Ovary (tissue), 10 donors: Measurements from ENCODE around the gene DEDD. TPM values are rescaled to one million over a fixed set of nuclear protein-coding genes. Genes with fewer than 3 reads are reported as not detected.

Experiments
- DNase-seq, 5 donors: peaks; one replicate each; pipeline ENCODE4 v3.0.0-alpha.2; 2019 to 2020
- H3K27ac ChIP-seq, 2 donors: fragments of 200-600 bp; one replicate each; pipeline versions ENCODE4 v1.5.1 to v1.8.0; 2019 to 2022
- H3K27me3 ChIP-seq: fragments of 200-600 bp; one replicate; pipeline ENCODE4 v1.8.0; 2022
- H3K36me3 ChIP-seq: fragments of 200-600 bp; sonication (generic); one replicate; pipeline ENCODE4 v1.5.1; 2019
- H3K4me1 ChIP-seq: one replicate; pipeline ENCODE4 v1.8.1; 2013; ENCODE audit warnings: mild to moderate bottlenecking, moderate library complexity; ENCODE audit not compliant: insufficient read depth
- H3K4me3 ChIP-seq: fragments of 200-600 bp; sonication (generic); one replicate; pipeline ENCODE4 v1.5.1; 2017
- H3K9me3 ChIP-seq, 2 donors: fragments of 200-600 bp in 1 of 2; sonication (generic) in 1 of 2; one replicate each; pipeline versions ENCODE4 v1.5.1 to v1.8.1; 2013 to 2019; ENCODE audit warnings: mild to moderate bottlenecking in 1 of 2, moderate library complexity in 1 of 2
- EP300 ChIP-seq: sonication (generic); formaldehyde crosslinking; IDR thresholded peaks from one replicate; pipeline ENCODE4 v1.6.1; 2017; ENCODE audit warnings: antibody characterized with exemption
- POLR2A ChIP-seq: fragments of 450-650 bp; IDR thresholded peaks from one replicate; pipeline ENCODE4 v1.6.1; 2017; ENCODE audit warnings: antibody characterized with exemption, mild to moderate bottlenecking, moderate library complexity
- WGBS, 3 donors: extraction: QIAGEN DNeasy Blood & Tissue Kit in 1 of 3; methylation state at CpG; one replicate each; pipeline versions ENCODE4 v1.1.5 to v1.1.7; 2013 to 2017; 5-methylcytosine and 5-hydroxymethylcytosine counted together
- intact Hi-C, 4 donors: fragments of 100-400 bp; cut with DNase I; formaldehyde crosslinking; loops; one replicate each; pipeline versions ENCODE4 v1.11.0 to v1.15.1; 2022 to 2023
- long read RNA-seq, 3 donors: library from polyadenylated mRNA in 2 of 3; unstranded in 2 of 3; transcript quantifications; one replicate each; pipeline ENCODE4 v2.0.0 and lab custom pipeline, GENCODE V29; 2021 to 2026
- polyA plus RNA-seq, 2 donors: library from polyadenylated mRNA; stranded (reverse); fragments of 200-250 nt in 1 of 2; fragments of 350-450 nt in 1 of 2; fragmentation: Illumina TruSeq in 1 of 2; extraction: RNeasy Lipid Tissue Mini Kit (QIAGEN cat#74804) in 1 of 2; gene quantifications; one replicate each; pipeline ENCODE4 v1.2.3, GENCODE V29; 2013 to 2014
- total RNA-seq, 7 donors: library from RNA; depleted of rRNA in 2 of 7; stranded (reverse); fragments of >200 nt in 2 of 7; fragmentation: NEBNext Ultra II Directional in 3 of 7; extraction: Animal tissue kit (Norgen Biotek cat#: 25700) in 3 of 7; gene quantifications; one replicate each; pipeline versions ENCODE4 v1.1.0 to v1.2.4, GENCODE V29; 2016 to 2023
- TF ChIP-seq, protein P1 (sequence below), 3 donors: fragments of 450-650 bp in 2 of 3; fragments of 200-600 bp in 1 of 3; IDR thresholded peaks; one replicate each; pipeline versions ENCODE4 v1.5.1 to v1.8.0; 2016 to 2022; ENCODE audit warnings: antibody characterized with exemption in 3 of 3, mild to moderate bottlenecking in 1 of 3
- donor health status: DM: no; HTN: no; CAD: no; lungs with moderate emphysema.
- donor health status: DM: no; HTN: no; CAD: no.
- donor health status: Bipolar disorder and iron deficiency.
- donor health status: DM: yes; HTN: yes; CAD: no.
- donor health status: DM: no; HTN: no; CAD: no.
- donor health status: DM: yes; HTN: yes; CAD: no.

The DEDD gene
- 10 to 100 TPM; 19.0 to 40.2 (median 38.1) TPM for total RNA-seq
- polyA plus RNA-seq, result 10 to 100 TPM; 35.2 to 53.9 TPM
- long read RNA-seq, donor 1, transcript DEDD-212 (5 exons, 2,329 nt), result minor isoform, 5 of 90 reads
- long read RNA-seq, donor 1, transcript DEDD-202 (6 exons, 2,345 nt), result major isoform, 51 of 90 reads
- long read RNA-seq, donor 1, transcript DEDD-203 (6 exons, 2,300 nt), result minor isoform, 13 of 90 reads
- long read RNA-seq, donor 1, partial matches to known transcripts, result 10 of 90 reads
- long read RNA-seq, donor 1, other reads (novel, unspliced or antisense), result 8 of 90 reads
- long read RNA-seq, donor 2, transcript DEDD-202 (6 exons, 2,345 nt), result major isoform, 7 of 9 reads
- long read RNA-seq, donor 2, partial matches to known transcripts, result 0 of 9 reads
- long read RNA-seq, donor 2, other reads (novel, unspliced or antisense), result 0 of 9 reads
- long read RNA-seq, donor 3, transcript DEDD-202 (6 exons, 2,345 nt), result major isoform, 32 of 51 reads
- long read RNA-seq, donor 3, transcript DEDD-203 (6 exons, 2,300 nt), result minor isoform, 10 of 51 reads
- long read RNA-seq, donor 3, partial matches to known transcripts, result 5 of 51 reads
- long read RNA-seq, donor 3, other reads (novel, unspliced or antisense), result 2 of 51 reads

DNA sequence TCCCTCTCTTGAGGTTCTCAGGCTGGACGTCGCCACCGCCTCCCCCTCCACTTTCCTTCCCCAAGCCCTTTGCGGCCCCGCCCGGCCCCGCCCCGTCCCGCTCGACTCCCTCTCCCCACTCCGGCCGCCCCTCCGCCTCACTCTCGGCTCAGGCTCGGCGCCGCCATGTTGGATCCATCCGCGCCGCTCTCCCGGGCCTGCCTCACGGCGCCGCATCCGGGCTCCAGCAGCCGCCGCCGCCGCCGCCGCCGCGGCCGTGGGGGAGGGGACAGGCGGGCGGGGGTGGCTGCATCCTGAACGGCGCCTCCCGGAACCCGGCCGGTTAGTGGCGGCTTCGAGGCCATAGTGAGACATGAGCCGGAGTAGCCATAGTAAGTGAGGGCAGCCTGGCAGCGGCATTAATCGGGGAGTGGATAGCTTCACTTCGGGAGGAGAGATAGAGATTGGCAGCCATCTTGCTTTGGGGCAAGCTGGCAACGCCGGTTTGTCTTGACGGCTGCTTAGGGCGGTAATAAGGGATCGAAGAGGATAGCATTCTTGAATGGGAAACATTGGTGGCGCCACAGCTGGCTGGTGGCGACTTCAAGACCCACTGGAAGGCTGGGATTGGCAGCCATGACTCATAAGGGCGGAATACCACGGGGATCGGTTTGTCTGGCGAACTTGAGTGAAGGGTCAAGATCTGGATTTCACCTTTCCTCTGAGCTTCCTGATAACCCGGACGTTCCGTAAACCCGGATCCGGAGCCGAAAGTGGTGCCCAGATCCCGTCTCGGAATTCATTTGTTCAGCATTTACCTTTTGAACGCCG lies at the start of gene DEDD:
Gene DEDD, minus strand, starts transcription at position 258 of the 810 bp plus-strand sequence. CDS start 8,205 bp downstream, outside the sequence.
- intact Hi-C loops, result no loop called here
- H3K4me3 ChIP-seq, result peak within 1 kb of the TSS; percentile 77
- DNase-seq, result peak; percentile 93 to 95 (median 94)
- TF ChIP-seq POLR2A, result peak; percentile 45
- TF ChIP-seq EP300, result peak; percentile 32
- TF ChIP-seq, protein P1, sequence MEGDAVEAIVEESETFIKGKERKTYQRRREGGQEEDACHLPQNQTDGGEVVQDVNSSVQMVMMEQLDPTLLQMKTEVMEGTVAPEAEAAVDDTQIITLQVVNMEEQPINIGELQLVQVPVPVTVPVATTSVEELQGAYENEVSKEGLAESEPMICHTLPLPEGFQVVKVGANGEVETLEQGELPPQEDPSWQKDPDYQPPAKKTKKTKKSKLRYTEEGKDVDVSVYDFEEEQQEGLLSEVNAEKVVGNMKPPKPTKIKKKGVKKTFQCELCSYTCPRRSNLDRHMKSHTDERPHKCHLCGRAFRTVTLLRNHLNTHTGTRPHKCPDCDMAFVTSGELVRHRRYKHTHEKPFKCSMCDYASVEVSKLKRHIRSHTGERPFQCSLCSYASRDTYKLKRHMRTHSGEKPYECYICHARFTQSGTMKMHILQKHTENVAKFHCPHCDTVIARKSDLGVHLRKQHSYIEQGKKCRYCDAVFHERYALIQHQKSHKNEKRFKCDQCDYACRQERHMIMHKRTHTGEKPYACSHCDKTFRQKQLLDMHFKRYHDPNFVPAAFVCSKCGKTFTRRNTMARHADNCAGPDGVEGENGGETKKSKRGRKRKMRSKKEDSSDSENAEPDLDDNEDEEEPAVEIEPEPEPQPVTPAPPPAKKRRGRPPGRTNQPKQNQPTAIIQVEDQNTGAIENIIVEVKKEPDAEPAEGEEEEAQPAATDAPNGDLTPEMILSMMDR (IDR thresholded peaks at IDR 0.05), result no peak
- peak within 1 kb of the TSS; percentile 95 to 97 for H3K27ac ChIP-seq
- peaks cover 5% of the 10 kb centered on the region for H3K4me1 ChIP-seq
- H3K27me3 ChIP-seq, result no peaks in the 10 kb centered on the region
- no peaks in the 10 kb centered on the region for H3K9me3 ChIP-seq
- 0 to 1% (median 1%) methylated on average over 65 to 68 of the region's 68 CpGs for WGBS, 3 donors
- H3K36me3 ChIP-seq, result no peaks in the 10 kb centered on the region

GRCh38 chr1:161182214-161182613 lies 49.7 kb upstream of the DEDD start:
- TF ChIP-seq EP300, result no peak
- TF ChIP-seq POLR2A, result no peak
- TF ChIP-seq, protein P1 (IDR thresholded peaks at IDR 0.05), result no peak
- H3K27ac ChIP-seq, result no peak overlapping the region
- H3K27me3 ChIP-seq, result no peaks in the 10 kb centered on the region
- intact Hi-C loops, result no loop called here
- no peaks in the 10 kb centered on the region for H3K9me3 ChIP-seq
- H3K36me3 ChIP-seq, result no peaks in the 10 kb centered on the region
- DNase-seq, result peak in 1 of 5 donors; percentile 2
- H3K4me1 ChIP-seq, result peaks cover 2% of the 10 kb centered on the region
- H3K4me3 ChIP-seq, result no peak overlapping the region
- WGBS, 3 donors, result 92 to 100% (median 96%) methylated on average over 1 of the region's 1 CpG

DNA sequence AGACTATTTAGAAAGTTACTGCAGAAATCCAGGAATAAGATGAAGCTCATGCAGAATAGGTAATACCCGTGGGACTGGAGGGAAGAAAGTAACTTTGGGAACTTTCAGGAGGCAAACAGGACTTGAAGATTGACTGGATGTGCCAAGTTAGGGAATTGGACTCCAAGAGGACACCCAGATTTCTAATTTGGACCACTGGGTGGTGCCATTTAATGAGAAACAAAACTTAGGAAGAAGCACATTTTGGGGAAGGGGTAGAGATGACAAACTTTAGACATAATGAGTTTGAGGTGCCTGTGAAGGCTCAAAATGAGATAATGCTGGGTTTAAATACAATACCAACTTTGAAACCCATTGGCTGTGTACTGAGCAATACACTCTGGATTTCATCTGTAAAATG lies 48.2 kb upstream of the DEDD start:
- no peaks in the 10 kb centered on the region for H3K36me3 ChIP-seq
- DNase-seq, result no peak
- H3K4me3 ChIP-seq, result no peak overlapping the region
- TF ChIP-seq EP300 (no peak), POLR2A (no peak)
- TF ChIP-seq, protein P1 (IDR thresholded peaks at IDR 0.05), result no peak
- peaks cover 8% of the 10 kb centered on the region for H3K4me1 ChIP-seq
- 57 to 69% (median 68%) methylated on average over 1 of the region's 1 CpG for WGBS, 3 donors
- no peaks in the 10 kb centered on the region for H3K27me3 ChIP-seq
- H3K27ac ChIP-seq, result no peak overlapping the region
- H3K9me3 ChIP-seq, result no peaks in the 10 kb centered on the region
- intact Hi-C loops, result no loop called here

DNA sequence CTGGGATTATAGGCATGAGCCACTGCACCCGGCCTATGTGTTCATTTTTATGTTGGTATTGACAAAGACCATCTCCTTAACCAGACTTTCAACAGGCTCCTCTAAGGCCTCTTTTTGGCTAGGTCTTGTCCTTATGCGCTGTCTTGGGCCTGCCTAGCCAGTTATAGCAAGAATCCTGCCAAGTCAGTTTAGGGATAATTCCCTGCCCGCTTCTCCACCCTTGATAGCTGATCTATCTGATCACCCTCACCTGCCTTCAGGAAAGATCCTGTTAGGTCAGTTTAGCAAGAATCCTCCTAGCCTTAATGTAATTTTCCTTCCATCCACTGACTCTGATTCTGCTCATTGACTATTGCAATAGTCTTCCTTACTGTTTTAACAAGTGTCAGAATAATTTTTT lies 47.2 kb upstream of the DEDD start:
- H3K9me3 ChIP-seq, result no peaks in the 10 kb centered on the region
- WGBS, 3 donors, result 90 to 96% (median 94%) methylated on average over 3 of the region's 3 CpGs
- H3K27me3 ChIP-seq, result no peaks in the 10 kb centered on the region
- H3K36me3 ChIP-seq, result no peaks in the 10 kb centered on the region
- no peak overlapping the region for H3K27ac ChIP-seq
- H3K4me1 ChIP-seq, result peaks cover 6% of the 10 kb centered on the region
- intact Hi-C loops, result no loop called here
- DNase-seq, result no peak
- TF ChIP-seq POLR2A (no peak), EP300 (no peak)
- TF ChIP-seq, protein P1 (IDR thresholded peaks at IDR 0.05), result no peak
- H3K4me3 ChIP-seq, result no peak overlapping the region
